Nephron (organoid): Measurements from ENCODE around the gene PGAP6.
A peak's percentile ranks its signal among the peaks of the same experiment; 100 is the strongest.
"Not testable (repeated sequence)": the region's sequence is repeated elsewhere in the genome, so short reads cannot be mapped to it uniquely, and the experiment has no call there.

Experiments used
- H3K27ac Mint-ChIP-seq, 3 experiments: 2 replicates each; pipeline ENCODE4 v1.8.0; 2020; ENCODE audit warnings: mixed read lengths in 3 of 3, mild to moderate bottlenecking in 2 of 3, moderate library complexity in 1 of 3
- H3K27me3 Mint-ChIP-seq: 2 replicates; pipeline ENCODE4 v1.8.0; 2021; ENCODE audit warnings: low read depth, mild to moderate bottlenecking, moderate library complexity, mixed read lengths
- H3K36me3 Mint-ChIP-seq: 2 replicates; pipeline ENCODE4 v1.8.0; 2020; ENCODE audit warnings: low read depth, mixed read lengths
- H3K4me1 Mint-ChIP-seq: 2 replicates; pipeline ENCODE4 v1.8.0; 2020; ENCODE audit warnings: mixed read lengths
- H3K4me3 Mint-ChIP-seq, 3 experiments: 2 replicates each; pipeline ENCODE4 v1.8.0; 2020; ENCODE audit warnings: mild to moderate bottlenecking in 3 of 3, mixed read lengths in 3 of 3, moderate library complexity in 2 of 3
- H3K9me3 Mint-ChIP-seq: 2 replicates; pipeline ENCODE4 v1.8.0; 2020; ENCODE audit warnings: mixed read lengths
- TF ChIP-seq, protein P1 (sequence below), 3 experiments: fragments of 200-600 bp; sonication (generic); IDR thresholded peaks; one replicate each; pipeline ENCODE4 v1.5.0; 2021; ENCODE audit warnings: antibody characterized with exemption in 3 of 3; ENCODE audit not compliant: unreplicated experiment in 3 of 3

The PGAP6 gene

DNA sequence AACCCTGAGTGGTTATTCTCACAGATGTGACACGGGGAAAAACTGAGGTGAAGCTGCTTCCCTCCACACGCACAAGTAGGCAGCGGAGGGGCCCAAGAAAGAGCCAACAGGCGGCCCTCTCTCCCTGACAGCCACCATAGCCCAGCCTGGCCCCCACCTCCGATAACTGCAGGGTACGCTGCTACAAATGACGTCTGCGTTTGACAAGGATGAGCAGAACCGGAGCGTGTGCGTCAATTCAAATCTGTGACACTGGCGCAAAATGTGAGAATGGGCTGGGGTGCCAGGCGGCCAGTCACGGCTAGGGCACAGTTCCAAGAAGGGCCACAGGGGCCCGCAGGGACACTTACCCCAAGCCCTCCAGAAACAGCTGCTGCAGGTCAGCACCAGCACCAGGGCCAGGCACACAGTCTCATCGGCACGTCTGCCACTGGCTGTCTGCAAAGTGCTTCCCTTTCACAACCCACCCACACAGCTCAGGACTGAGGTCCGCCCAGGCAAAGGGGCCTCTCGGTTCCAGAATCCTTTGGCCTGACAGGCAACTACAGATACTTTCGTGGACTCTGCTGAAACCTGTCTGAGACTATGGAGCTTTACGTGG lies 43.7 kb downstream of the PGAP6 start:
- TF ChIP-seq, protein P1, sequence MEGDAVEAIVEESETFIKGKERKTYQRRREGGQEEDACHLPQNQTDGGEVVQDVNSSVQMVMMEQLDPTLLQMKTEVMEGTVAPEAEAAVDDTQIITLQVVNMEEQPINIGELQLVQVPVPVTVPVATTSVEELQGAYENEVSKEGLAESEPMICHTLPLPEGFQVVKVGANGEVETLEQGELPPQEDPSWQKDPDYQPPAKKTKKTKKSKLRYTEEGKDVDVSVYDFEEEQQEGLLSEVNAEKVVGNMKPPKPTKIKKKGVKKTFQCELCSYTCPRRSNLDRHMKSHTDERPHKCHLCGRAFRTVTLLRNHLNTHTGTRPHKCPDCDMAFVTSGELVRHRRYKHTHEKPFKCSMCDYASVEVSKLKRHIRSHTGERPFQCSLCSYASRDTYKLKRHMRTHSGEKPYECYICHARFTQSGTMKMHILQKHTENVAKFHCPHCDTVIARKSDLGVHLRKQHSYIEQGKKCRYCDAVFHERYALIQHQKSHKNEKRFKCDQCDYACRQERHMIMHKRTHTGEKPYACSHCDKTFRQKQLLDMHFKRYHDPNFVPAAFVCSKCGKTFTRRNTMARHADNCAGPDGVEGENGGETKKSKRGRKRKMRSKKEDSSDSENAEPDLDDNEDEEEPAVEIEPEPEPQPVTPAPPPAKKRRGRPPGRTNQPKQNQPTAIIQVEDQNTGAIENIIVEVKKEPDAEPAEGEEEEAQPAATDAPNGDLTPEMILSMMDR (IDR thresholded peaks at IDR 0.05; ENCODE audit: unreplicated experiment in 3 of 3) = no peak
- Mint-ChIP-seq H3K4me3 (no peak overlapping the region), H3K36me3 (peaks cover 20% of the 10 kb centered on the region), H3K4me1 (no peaks in the 10 kb centered on the region), H3K27ac (no peak overlapping the region), H3K9me3 (no peaks in the 10 kb centered on the region), H3K27me3 (peaks cover 1% of the 10 kb centered on the region)

DNA sequence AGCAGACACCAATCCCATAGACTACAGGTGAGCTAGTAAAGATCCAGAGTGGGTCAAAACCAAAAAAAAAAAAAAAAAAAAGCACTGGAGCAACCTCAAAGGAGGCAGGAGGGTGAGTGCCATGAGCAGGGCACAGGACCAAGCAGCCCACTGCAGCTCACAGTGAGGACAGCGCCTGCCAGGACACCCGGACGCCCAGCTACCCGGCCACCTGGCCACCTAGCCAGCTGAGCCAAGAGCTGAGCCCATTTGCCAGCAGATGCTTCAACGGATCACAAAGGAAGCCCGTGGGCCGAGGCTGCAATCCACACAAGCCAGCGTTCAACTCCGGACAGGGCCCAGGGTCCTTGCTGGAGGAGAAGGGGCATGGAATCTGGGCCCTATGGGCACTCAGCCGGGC lies 44.3 kb downstream of the PGAP6 start:
- H3K4me1 Mint-ChIP-seq = no peaks in the 10 kb centered on the region
- H3K9me3 Mint-ChIP-seq = no peaks in the 10 kb centered on the region
- no peaks in the 10 kb centered on the region for H3K27me3 Mint-ChIP-seq
- no peak overlapping the region for H3K27ac Mint-ChIP-seq
- TF ChIP-seq, protein P1 (IDR thresholded peaks at IDR 0.05; ENCODE audit: unreplicated experiment in 3 of 3) = no peak
- peaks cover 14% of the 10 kb centered on the region for H3K36me3 Mint-ChIP-seq
- no peak overlapping the region for H3K4me3 Mint-ChIP-seq

DNA sequence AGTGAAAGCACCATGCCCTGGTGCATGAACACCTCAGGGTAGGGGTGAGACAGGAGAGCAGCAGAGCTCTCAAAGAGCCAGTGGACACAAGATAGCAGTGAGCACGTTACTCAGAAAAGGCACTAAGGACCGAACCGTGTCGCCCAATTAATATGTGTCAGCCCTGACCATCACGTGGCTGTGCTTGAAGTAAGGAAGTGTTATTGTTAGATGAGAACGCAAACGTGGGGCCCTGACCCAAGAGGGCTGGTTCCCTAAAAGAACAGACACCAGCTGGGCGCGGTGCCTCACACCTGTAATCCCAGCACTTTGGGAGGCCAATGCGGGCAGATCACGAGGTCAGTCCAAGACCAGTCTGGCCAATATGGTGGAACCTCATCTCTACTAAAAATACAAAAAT lies 45.5 kb downstream of the PGAP6 start:
- no peak overlapping the region for H3K4me3 Mint-ChIP-seq
- no peaks in the 10 kb centered on the region for H3K27me3 Mint-ChIP-seq
- H3K4me1 Mint-ChIP-seq = peaks cover 8% of the 10 kb centered on the region
- TF ChIP-seq, protein P1 (IDR thresholded peaks at IDR 0.05; ENCODE audit: unreplicated experiment in 3 of 3) = no peak
- H3K9me3 Mint-ChIP-seq = no peaks in the 10 kb centered on the region
- H3K27ac Mint-ChIP-seq = no peak overlapping the region
- peaks cover 4% of the 10 kb centered on the region for H3K36me3 Mint-ChIP-seq

DNA sequence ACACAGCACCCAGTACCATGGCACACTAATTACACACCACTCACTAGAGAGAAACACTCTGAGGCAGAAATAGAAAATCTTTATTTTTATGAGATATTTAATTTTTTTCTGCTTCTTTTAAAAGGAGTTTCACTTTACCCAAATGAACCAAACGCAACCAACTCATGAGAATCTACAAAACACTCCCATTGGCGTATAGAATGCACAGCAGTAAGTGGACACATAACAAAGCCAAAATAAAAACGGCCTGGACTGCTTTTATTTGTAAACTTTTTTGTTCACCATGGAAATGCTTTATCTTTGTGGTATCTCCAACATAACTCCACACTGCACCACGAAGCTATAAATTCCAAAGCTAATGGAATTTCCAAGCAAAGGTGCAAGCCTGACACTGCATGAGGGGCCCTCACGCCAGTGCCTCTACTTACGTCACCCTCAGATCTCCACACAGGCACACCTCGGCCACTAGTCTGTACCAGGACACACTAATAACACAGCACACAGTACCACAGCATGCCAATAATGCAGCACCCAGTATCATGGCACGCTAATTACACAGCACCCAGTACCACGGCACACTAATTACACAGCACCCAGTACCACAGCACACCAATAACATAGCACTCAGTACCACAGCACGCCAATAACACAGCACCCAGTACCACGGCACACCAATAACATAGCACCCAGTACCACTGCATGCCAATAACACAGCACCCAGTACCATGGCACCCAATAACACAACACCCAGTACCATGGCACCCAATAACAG lies 46.7 kb downstream of the PGAP6 start:
- H3K27ac Mint-ChIP-seq, H3K36me3 Mint-ChIP-seq, H3K27me3 Mint-ChIP-seq, H3K4me3 Mint-ChIP-seq, H3K9me3 Mint-ChIP-seq: not testable (repeated sequence)
- peaks cover 18% of the 10 kb centered on the region for H3K4me1 Mint-ChIP-seq

DNA sequence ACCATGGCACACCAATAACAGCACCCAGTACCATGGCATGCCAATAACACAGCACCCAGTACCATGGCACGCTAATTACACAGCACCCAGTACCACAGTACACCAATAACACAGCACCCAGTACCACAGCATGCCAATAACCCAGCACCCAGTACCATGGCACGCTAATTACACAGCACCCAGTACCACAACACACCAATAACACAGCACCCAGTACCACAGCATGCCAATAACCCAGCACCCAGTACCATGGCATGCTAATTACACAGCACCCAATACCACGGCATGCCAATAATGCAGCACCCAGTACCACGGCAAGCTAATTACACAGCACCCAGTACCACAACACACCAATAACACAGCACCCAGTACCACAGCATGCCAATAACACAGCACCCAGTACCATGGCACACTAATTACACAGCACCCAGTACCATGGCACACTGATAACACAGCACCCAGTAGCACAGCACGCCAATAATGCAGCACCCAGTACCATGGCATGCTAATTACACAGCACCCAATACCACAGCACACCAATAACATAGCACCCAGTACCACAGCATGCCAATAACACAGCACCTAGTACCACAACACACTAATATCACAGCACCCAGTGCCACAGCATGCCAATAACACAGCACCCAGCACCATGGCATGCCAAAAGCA lies 47.5 kb downstream of the PGAP6 start:
- H3K27me3 Mint-ChIP-seq, H3K4me3 Mint-ChIP-seq, H3K36me3 Mint-ChIP-seq, H3K27ac Mint-ChIP-seq, H3K9me3 Mint-ChIP-seq: not testable (repeated sequence)
- peaks cover 18% of the 10 kb centered on the region for H3K4me1 Mint-ChIP-seq

DNA sequence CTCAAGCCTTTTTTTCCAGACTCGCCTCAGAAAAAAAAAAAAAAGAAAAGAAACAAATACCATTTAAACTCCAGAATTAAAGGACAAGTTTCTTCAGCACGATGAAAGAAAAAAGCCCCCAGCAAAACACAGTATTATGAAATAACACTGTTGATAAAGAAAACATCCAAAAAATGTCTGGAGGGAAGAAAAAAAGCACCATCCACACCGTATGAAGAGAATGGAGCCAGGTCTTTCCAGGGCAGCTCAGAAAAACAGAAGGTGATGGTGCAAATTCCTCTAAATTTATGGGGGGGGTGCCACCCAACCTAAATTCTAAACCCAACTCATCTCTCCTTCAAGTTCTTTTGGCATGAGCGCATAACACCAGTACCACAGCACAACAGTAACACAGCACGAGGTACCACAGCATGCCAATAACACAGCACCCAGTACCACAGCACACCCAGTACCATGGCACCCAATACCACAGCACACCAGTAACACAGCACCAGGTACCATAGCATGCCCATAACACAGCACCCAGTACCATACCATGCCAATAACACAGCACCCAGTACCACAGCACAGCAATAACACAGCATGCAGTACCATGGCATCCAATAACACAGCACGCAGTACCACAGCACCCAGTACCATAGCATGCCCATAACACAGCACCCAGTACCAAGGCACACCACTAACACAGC lies 48.2 kb downstream of the PGAP6 start:
- peaks cover 18% of the 10 kb centered on the region for H3K4me1 Mint-ChIP-seq
- no peak overlapping the region for H3K27ac Mint-ChIP-seq
- TF ChIP-seq, protein P1 (IDR thresholded peaks at IDR 0.05; ENCODE audit: unreplicated experiment in 3 of 3) = no peak
- no peaks in the 10 kb centered on the region for H3K27me3 Mint-ChIP-seq
- H3K9me3 Mint-ChIP-seq = no peaks in the 10 kb centered on the region
- no peaks in the 10 kb centered on the region for H3K36me3 Mint-ChIP-seq
- no peak overlapping the region for H3K4me3 Mint-ChIP-seq

DNA sequence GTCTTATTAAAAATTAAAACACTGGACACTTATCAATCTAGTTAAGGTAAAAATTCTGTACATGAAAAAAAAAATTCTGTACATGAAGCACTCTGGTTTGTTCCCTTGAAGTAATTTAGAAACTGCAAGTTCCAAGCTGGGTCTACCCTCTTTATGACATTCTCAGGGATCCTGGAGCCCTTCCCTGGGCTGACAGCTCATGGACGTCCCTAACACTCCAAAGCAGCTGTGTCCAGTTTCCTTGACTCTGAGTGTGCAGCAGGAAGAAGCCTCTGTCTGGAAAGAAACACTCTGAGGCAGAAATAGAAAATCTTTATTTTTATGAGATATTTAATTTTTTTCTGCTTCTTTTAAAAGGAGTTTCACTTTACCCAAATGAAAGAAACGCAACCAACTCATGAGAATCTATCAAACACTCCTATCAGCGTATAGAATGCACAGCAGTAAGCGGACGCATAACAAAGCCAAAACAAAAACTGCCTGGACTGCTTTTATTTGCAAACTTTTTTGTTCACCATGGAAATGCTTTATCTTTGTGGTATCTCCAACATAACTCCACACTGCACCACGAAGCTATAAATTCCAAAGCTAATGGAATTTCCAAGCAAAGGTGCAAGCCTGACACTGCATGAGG lies 50.5 kb downstream of the PGAP6 start:
- H3K9me3 Mint-ChIP-seq, H3K36me3 Mint-ChIP-seq, H3K4me3 Mint-ChIP-seq, H3K27me3 Mint-ChIP-seq: not testable (repeated sequence)
- Mint-ChIP-seq H3K4me1 (peaks cover 18% of the 10 kb centered on the region), H3K27ac (peak overlapping the region; percentile 67 to 77 (median 70))
